Activated CD8-positive, alpha-beta memory T cell treated with anti-CD3 and anti-CD28 coated beads for 1 hour (primary cell): ENCODE results near the gene STAB2.

Experiments used
- DNase-seq, 2 donors: peaks; one replicate each; pipeline ENCODE4 v3.0.0-alpha.2; 2020; ENCODE audit warnings: low read depth in 1 of 2; ENCODE audit errors: extremely low read depth in 1 of 2

Gene STAB2

GRCh38 chr12:103735291-103735690 lies 148.2 kb downstream of the STAB2 start:
- DNase-seq, result no peak

GRCh38 chr12:103736572-103736971 lies 149.5 kb downstream of the STAB2 start:
- no peak for DNase-seq

DNA sequence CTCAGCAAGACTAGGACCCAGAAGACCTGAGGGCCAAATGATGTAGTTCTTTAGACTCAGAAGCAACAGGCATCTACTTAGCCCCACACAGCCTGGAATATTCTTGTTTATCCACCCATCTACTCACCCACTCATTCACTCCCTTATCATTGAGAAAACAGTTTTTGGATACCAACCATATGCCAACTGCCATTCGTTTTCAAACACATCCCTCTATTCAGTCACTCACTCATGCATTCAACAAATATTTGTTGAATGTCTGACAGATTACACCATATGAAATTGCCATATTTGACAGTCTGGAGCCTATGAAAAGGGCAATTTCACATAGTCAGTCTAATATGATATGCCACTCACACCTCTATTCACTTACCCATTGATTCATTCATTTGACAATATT lies 150.8 kb downstream of the STAB2 start:
- no peak for DNase-seq

DNA sequence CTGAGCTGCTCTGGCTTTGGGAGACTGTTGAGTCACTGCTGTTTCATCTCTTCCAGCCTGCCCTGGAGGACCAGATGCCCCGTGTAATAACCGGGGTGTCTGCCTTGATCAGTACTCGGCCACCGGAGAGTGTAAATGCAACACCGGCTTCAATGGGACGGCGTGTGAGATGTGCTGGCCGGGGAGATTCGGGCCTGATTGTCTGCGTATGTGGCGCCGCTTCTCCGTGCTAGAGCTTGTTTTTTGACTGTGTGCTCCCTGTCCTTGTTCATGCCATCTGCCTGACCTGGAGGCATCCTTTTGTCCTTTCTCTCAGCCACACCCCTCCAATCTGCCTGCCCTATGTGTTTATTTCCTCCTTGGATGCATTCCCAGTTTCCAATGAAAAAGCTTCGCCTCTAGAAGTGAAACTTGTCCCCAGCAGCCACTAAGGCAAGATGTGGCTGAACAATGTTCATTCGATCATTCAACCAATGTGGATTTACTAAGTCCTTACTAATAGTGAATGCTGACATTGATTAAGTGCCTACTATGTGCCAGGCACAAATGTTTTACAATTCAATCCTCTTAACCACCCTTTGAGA lies 155.4 kb downstream of the STAB2 start:
- no peak for DNase-seq

GRCh38 chr12:103743788-103744187 lies 156.7 kb downstream of the STAB2 start:
- no peak for DNase-seq

DNA sequence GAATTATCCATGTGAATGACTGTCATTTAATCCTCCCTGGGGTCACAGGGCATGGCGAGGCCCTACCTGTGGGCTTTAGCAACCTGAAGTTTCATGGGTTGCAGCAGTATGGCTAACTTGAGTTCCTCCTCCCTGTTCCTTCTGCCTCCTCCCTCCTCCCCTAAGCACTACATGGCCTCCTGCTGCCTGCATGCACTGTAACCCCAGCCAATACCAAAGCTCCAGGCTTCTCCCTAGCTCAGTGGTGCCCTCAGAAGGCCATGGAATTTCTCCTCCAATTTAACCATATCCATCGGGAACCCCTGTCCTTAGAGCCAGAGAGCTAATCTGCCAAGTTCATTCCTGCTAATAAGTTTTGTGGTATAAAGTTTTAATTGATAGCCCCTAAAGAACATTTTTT lies 158.9 kb downstream of the STAB2 start:
- no peak for DNase-seq

DNA sequence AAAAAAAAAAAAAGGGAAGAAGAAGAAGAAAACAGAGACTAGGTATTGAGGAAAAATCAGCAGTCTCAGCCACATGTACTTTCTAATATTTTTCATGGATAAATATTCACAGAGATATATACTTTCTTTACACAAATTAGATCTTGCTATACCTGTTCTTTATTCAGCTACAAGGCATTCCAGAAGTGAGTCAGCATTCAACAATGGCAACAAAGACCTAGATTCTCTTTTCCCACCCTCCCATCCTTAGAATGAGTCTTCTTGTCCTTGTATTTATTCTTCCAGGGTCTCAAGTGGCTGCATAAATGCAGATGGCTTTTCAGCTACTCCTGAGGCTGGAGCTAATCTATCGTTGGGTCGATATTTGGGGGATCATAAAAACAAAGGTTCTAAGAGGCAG lies 160.9 kb downstream of the STAB2 start:
- no peak for DNase-seq

- DNase-seq, result no peak
These were observed 161.8 kb downstream of the STAB2 start for GRCh38 chr12:103748875-103749274.

DNA sequence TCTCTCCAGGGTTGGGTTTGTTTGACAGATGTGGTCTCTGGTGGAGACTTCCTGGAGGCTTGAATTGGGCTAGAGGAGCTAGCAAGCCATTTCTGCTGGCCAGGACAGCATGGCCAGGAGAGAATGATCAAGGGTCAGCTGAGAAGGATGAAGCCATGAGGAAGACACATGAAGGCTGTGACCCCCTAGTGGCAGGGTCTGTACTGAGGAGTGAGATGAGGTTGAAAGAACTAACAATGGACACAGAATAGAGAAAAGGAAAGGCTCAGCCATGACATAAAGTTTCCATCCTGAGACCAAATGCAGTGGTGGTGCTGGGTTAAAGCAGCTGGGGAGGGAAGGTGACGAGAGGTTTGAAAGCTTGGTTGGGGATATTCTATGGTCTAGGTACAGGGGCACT lies 164.1 kb downstream of the STAB2 start:
- no peak for DNase-seq

DNA sequence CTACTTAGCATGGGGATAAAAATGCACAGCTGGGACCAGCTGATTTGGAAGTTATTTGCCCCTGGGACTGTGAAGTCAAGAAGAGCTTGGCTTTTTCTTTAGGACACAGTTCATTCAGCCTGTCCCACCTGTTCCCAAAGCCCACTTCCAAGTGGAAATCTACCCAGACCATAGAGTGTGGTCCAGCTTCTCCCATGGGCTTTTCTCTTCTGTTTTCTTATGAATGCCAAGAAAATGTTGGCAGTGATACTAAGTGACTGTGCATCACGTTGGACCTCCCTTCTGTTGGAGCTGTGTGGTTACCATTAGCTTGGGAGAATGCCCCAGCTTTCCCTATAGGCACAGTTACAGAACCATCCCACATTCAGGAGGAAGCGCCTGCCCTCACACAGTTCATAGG lies 164.5 kb downstream of the STAB2 start:
- DNase-seq, result no peak

GRCh38 chr12:103755425-103755824 lies 168.4 kb downstream of the STAB2 start:
- DNase-seq, result no peak

- DNase-seq, result no peak
These were observed 169.4 kb downstream of the STAB2 start for GRCh38 chr12:103756443-103756842.

DNA sequence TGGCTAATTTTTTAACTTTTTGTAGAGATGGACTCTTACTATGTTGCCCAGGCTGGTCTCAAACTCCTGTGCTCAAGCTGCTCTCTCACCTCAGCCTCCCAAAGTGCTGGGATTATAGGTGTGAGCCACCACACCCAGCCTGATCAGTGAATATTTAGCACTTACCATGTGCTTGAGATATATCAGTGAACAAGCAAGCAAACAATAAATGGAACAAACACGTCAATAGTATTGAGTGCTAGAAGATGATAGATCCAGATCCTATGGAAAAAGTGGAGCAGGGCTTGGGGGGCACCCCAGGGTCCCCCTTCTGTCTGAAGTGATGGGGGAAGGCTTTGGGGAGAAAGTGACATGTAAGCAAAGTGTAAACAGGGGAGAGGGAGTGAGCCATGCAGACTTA lies 170.2 kb downstream of the STAB2 start:
- no peak for DNase-seq

DNA sequence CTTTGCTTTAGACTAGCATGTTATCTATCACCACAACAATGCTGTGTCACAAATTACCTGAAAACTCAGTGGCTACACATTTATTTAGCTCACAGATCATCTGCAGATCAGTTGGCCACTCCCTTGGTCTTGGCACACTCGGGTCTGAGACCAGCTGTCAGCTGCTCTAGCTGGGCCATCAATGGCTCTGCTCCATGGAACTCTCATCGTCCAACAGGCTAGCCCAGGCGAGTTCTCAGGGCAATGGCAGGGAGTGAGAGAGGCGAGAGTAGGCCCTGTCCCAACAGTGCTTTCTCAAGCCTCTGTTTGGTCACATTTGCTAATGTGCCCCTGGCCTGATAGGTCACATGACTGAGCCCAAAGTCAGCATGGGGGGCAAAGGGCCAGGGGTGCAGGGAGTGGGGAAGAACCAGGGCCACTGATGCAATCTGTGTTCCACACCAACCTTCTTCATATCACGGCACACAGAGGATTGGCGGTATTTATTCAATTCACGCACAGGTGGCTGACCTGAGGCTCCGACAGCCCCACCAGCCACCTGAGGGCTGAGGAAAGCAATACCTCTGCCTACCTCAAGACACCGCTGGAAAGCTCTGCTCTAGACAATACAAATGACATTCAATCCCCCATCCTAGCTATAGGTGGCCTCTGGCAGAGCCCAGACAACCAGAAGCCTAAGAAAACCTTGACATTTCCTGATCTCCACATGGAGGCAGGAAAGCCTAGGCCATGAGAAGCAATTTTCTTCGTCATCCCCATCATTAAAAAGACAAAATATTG lies 171.4 kb downstream of the STAB2 start:
- DNase-seq, result no peak

DNA sequence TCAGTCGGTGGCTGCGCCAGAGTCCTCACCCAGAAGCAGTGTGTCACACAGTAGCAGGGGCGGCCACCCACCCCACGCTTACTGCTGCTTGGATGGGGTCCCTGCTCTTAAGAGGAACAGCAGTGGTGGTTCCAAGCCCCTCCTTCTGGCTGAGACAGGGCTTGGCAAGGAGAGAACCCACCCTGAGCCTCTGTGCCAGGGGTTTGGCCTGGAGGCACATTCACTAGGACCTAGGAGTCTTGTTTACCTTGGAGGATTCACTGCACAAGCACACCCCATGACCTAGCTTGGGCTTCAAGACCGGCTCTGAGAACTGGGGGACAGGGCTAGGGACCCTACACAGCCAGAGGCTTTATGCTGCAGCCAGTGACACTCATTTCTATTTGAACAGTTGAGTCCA lies 175.4 kb downstream of the STAB2 start:
- no peak for DNase-seq

GRCh38 chr12:103765322-103765721 lies 178.2 kb downstream of the STAB2 start:
- no peak for DNase-seq

- DNase-seq, result no peak
These were observed 179.0 kb downstream of the STAB2 start for GRCh38 chr12:103766028-103766427.

GRCh38 chr12:103768467-103769123 lies 181.5 kb downstream of the STAB2 start:
- no peak for DNase-seq

DNA sequence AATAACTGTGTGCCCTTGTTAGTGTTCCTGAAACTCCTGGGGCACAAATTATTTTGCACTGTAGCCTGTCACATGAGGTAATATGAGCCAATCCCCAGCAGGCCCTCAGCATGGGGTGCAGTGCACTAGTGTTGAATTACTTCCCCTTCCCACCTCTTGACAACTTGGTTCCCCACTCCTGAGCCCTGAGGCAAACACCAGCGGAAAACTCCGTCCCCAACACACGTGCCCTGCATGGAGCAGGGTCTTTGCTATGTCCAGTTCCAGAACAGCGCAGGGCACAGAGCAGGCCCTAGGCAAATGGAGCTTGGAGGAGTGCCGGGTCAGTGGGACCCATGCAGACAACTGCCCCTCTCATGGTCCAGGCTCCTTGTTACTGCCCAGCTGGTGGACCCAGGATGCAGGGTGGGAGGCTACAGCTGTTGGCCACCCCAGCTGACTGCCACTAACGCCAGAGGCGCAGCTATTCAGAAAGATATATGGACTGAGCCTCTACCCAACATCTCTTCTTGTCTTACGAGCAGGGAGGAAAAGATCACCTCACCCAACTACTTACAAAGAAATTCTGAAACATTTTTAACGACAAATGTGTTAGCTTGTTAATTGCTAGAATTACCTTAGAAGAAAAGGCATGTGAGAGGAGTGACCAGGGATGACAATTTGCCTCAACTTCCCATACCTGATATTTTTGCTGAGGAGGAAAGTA lies 182.3 kb downstream of the STAB2 start:
- DNase-seq, result no peak

DNA sequence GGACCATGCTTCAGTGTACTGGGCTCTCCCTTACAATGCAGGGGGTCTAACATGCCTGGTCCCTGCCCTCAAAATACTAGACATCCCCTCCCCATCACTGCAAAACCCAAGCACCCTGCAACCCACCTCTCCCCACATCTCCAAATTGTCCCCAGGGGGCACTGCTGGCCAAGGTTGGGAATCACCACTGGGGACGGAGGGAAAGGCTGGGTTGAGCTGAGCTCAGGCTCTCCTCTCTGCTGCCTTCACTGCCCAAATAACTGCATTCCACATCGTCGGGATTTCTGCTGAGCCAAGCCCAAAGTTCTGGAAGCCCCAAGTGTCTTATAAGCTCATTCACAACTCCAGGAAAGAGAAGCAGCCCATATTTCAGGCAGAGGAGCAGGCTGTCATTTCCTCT lies 184.4 kb downstream of the STAB2 start:
- DNase-seq, result no peak

DNA sequence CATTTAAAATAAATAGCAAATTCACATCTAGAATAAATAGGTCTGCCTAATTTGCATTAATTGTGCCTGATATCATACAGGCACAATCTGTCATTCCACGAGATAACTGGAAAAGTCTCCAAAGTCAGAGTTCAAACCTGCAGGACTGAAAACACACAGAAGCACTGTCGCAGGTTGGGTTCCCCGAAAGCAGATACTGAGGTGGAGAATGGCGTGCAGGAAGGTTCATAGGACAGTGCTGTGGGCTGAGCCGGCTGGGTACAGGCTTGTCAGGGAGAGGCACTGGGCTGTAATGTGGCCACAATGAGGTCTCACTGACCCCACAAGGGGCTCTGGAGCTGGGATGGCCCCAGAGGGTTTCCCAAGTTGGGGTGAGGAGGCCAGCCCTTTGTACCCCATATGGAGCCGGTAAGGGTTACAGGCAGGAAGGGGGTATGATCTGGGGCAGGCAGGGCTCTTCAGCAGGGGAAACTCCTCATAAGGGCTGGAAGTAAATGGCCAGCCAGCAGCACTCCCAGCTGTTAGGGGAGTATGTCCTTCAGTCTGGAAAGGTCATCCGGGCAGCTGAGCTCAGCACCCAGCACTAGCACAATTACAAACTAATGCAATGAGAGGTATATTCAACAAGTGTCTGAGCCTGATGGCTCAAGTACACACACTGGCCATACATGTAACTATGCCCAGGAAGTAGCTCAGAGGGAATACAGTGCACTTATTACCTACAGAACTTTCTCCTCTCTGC lies 185.5 kb downstream of the STAB2 start:
- no peak for DNase-seq
